Right lobe of liver (tissue), 4 donors: ENCODE data around the gene LRRC1.

Experiments
- POLR2A ChIP-seq: fragments of 450-650 bp; IDR thresholded peaks from one replicate; pipeline ENCODE4 v1.6.1; 2017; ENCODE audit warnings: antibody characterized with exemption, mild to moderate bottlenecking
- TF ChIP-seq, protein P1 (sequence below), 4 donors: fragments of 200-600 bp in 3 of 4; fragments of 450-650 bp in 1 of 4; IDR thresholded peaks; one replicate each; pipeline versions ENCODE4 v1.5.1 to v1.8.0; 2016 to 2022; ENCODE audit warnings: antibody characterized with exemption in 4 of 4, mild to moderate bottlenecking in 2 of 4
- donor health status: DM: no; HTN: no; CAD: no.
- donor health status: DM: no; HTN: no; CAD: no.
- donor health status: DM: no; HTN: yes; CAD: no.

DNA sequence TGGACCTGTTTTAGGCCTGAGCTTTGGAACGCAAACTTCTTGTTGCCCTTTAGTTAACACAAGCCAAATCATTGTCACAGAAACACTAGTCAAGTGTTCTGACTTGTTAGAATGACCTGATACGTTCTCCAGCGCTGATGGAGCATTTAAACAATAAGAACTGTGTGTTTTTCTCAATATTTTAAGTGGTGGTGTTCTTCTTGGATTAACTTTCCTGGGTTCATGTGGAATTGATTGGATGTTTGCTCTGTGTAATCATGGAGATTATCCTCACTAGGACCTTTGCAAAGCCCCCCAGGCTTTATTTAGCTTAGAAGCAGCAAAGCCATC is 1.6 kb downstream of the LRRC1 start:
- no peak for TF ChIP-seq POLR2A
- TF ChIP-seq, protein P1, sequence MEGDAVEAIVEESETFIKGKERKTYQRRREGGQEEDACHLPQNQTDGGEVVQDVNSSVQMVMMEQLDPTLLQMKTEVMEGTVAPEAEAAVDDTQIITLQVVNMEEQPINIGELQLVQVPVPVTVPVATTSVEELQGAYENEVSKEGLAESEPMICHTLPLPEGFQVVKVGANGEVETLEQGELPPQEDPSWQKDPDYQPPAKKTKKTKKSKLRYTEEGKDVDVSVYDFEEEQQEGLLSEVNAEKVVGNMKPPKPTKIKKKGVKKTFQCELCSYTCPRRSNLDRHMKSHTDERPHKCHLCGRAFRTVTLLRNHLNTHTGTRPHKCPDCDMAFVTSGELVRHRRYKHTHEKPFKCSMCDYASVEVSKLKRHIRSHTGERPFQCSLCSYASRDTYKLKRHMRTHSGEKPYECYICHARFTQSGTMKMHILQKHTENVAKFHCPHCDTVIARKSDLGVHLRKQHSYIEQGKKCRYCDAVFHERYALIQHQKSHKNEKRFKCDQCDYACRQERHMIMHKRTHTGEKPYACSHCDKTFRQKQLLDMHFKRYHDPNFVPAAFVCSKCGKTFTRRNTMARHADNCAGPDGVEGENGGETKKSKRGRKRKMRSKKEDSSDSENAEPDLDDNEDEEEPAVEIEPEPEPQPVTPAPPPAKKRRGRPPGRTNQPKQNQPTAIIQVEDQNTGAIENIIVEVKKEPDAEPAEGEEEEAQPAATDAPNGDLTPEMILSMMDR (IDR thresholded peaks at IDR 0.05), result no peak
